Testis (tissue), 2 donors: ENCODE data around the gene GRAMD1C.

ENCODE experiments used
- CTCF ChIP-seq, 3 experiments: fragments of 450-650 bp in 2 of 3; fragments of 200-600 bp in 1 of 3; sonication (generic) in 1 of 3; IDR thresholded peaks; one replicate each; pipeline ENCODE4 v1.5.1; 2016 to 2019; ENCODE audit warnings: antibody characterized with exemption in 3 of 3, mild to moderate bottlenecking in 2 of 3, moderate library complexity in 1 of 3
- POLR2A ChIP-seq: fragments of 450-650 bp; IDR thresholded peaks from one replicate; pipeline ENCODE4 v1.6.1; 2017; ENCODE audit warnings: antibody characterized with exemption, mild to moderate bottlenecking, moderate library complexity

DNA sequence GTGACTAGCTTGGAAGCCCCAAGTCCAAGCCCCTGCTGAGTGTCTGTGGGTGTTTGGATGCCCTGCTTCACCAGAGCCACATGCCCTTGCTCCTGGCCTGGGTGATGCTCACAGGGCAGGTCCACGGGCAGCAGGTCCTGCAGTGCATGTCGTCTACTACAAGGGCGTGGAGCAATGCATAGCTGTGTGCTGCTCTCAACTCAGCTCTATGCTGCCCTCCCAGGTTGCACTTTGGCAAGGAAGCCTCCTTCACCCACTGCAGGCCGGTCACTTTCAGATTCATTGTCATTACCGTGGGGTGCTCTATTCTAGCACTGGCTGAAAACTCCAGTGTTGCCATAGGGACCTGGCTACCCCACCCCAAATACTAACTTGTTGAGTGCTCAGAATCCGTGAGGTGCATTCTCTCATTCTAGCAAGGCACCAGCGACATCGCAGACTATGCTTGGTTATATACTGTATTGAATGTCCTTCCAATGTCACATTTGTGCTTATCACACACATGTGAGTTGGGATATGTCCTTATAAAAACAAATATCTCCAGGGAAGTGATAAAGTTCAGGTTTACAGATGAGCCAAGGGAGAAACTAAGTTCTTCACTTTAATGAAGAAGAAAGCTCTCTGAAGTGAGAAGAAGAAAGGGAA, 51.8 kb downstream of the GRAMD1C start:
- TF ChIP-seq CTCF (IDR thresholded peaks at IDR 0.05) (no peak), POLR2A (no peak)
